SK-N-MC (cell line): ENCODE data around the gene SLC9A9.

ENCODE experiments used
- EZH2 ChIP-seq: fragments of 200-600 bp; sonication (generic); IDR thresholded peaks from one replicate; pipeline ENCODE4 v1.6.1; 2017; ENCODE audit warnings: antibody characterized with exemption
- FOXP2 ChIP-seq: optimal IDR thresholded peaks from 2 replicates; pipeline ENCODE3; 2011; ENCODE audit warnings: mild to moderate bottlenecking, moderate library complexity; ENCODE audit not compliant: insufficient read depth; ENCODE audit errors: extremely low read length, control extremely low read depth
- POLR2AphosphoS5 ChIP-seq: IDR thresholded peaks from 2 replicates; pipeline ENCODE4 v1.6.1; 2012; ENCODE audit warnings: mild to moderate bottlenecking, low read depth, low read length, borderline replicate concordance

DNA sequence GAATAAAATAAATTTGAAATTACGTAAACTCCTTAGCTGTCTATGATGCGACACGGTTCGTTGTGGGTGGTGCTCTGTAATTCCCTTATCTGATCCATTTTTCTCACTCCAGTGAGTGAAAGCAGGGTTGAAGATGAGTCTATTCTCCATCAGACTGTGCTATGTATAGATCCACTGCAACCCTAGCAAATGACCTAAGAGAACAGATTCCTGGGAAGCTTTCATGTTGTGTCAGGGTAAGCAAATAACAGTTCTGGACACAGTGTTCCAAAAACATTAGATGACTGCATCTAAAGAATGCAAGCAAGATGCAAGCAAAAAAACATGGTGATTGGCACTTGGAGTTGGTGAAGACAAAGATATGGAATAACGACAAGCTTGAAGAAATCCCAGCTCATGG is 239.3 kb downstream of the SLC9A9 start:
- TF ChIP-seq EZH2 (no peak), POLR2AphosphoS5 (no peak), FOXP2 (no peak)
